ENCODE results near the gene SLX4IP.

Gene SLX4IP

DNA sequence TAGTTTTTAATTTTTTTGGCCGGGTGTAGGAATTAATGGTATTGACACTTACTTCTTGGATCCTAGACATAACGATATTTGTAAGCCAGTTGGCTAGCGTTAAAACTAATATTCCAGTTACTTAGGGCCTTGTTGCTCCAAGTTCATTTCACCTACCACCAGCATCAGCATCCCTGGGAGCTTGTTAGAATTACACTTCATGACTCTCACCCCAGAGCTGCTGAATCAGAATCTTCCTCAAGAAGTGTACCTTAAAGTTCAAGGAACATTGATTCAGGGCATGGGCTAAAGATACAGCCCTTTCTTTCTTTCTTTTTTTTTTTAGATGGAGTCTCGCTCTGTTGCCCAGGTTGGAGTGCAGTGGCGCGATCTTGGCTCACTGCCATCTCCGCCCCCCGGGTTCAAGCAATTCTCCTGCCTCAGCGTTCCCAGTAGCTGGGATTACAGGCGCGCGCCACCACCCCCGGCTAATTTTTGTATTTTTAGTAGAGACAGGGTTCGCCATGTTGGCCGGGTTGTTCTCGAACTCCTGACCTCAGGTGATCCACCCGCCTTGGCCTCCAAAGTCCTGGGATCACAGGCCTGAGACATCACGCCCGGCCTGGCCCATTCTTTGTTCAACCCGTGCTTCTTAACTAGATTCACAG lies 1.1 kb downstream of the SLX4IP start:
- no peak overlapping the region for H3K4me3 ChIP-seq (ENCODE audit: low read depth, low read length)
- TF ChIP-seq, protein P1, sequence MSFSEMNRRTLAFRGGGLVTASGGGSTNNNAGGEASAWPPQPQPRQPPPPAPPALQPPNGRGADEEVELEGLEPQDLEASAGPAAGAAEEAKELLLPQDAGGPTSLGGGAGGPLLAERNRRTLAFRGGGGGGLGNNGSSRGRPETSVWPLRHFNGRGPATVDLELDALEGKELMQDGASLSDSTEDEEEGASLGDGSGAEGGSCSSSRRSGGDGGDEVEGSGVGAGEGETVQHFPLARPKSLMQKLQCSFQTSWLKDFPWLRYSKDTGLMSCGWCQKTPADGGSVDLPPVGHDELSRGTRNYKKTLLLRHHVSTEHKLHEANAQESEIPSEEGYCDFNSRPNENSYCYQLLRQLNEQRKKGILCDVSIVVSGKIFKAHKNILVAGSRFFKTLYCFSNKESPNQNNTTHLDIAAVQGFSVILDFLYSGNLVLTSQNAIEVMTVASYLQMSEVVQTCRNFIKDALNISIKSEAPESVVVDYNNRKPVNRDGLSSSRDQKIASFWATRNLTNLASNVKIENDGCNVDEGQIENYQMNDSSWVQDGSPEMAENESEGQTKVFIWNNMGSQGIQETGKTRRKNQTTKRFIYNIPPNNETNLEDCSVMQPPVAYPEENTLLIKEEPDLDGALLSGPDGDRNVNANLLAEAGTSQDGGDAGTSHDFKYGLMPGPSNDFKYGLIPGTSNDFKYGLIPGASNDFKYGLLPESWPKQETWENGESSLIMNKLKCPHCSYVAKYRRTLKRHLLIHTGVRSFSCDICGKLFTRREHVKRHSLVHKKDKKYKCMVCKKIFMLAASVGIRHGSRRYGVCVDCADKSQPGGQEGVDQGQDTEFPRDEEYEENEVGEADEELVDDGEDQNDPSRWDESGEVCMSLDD (tag by site-specific recombination; IDR thresholded peaks at IDR 0.05) = no peak
- no peak for TF ChIP-seq GLI4 (tag by site-specific recombination; IDR thresholded peaks at IDR 0.05)
- no peak for TF ChIP-seq GLIS2 (tag by site-specific recombination; IDR thresholded peaks at IDR 0.05)
- no peak for TF ChIP-seq ZFHX2 (tag by site-specific recombination; conservative IDR thresholded peaks at IDR 0.05)
- TF ChIP-seq HOXA7 (CRISPR knock-in tag; IDR thresholded peaks at IDR 0.05; ENCODE audit: borderline replicate concordance) = no peak
- no peak for TF ChIP-seq ZNF175 (tag by site-specific recombination; IDR thresholded peaks at IDR 0.05)
- no peaks in the 10 kb centered on the region for H3K4me1 ChIP-seq (ENCODE audit: control insufficient read depth, insufficient read depth, low read length)
- no peaks in the 10 kb centered on the region for H3K9me3 ChIP-seq (ENCODE audit: control insufficient read depth, insufficient read depth, low read depth, low read length)
- ChIA-PET POLR2A (interaction anchor here (0.6 kb wide), 1 partner anchor 702 kb away, joined by 3 read pairs; no protein-coding TSS in a partner anchor), CTCF (interaction anchor here (0.6 to 3.8 kb wide), 2 partner anchors 9 to 533 kb away, joined by 5 to 22 read pairs; no protein-coding TSS in a partner anchor)
- no peak overlapping the region for H3K27ac ChIP-seq (ENCODE audit: extremely low read depth, low read depth, low read length)
- peaks cover 0 to 3% of the 10 kb centered on the region in 2 experiments; a peak in 1 of 3 replicates for H3K36me3 ChIP-seq (ENCODE audit: control insufficient read depth in 2 of 2, insufficient read depth in 1 of 2, low read length in 2 of 2)

DNA sequence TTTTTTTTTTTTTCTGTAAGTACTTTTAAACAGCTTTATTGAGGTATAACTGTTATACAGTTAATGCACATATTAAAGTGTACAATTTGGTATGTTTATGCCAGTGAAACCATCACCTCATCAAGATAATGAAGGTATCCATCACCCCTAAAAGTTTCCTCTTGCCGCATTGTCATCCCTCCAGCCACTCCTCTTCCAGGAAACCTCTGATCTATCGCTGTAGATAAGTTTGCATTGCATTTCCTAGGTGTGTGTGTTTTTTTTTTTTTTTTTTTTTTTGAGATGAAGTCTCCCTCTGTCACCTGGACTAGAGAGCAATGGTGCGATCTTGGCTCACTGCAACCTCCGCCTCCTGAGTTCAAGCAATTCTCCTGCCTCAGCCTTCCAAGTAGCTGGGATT lies 3.1 kb downstream of the SLX4IP start:
- Histone ChIP-seq H3K9me3 (ENCODE audit: control insufficient read depth, insufficient read depth, low read depth, low read length) (no peaks in the 10 kb centered on the region), H3K36me3 (ENCODE audit: control insufficient read depth in 2 of 2, insufficient read depth in 1 of 2, low read length in 2 of 2) (peaks cover 0 to 3% of the 10 kb centered on the region in 2 experiments; a peak in 1 of 3 replicates), H3K4me3 (ENCODE audit: low read depth, low read length) (no peak overlapping the region), H3K27ac (ENCODE audit: extremely low read depth, low read depth, low read length) (no peak overlapping the region), H3K4me1 (ENCODE audit: control insufficient read depth, insufficient read depth, low read length) (no peaks in the 10 kb centered on the region)
- CTCF ChIA-PET = interaction anchor here (0.6 to 3.8 kb wide), 2 partner anchors 11 to 460 kb away, joined by 5 to 22 read pairs; no protein-coding TSS in a partner anchor
- TF ChIP-seq YY2 (tag by site-specific recombination; IDR thresholded peaks at IDR 0.05) = no peak
- TF ChIP-seq ZNF292 (tag by site-specific recombination; IDR thresholded peaks at IDR 0.05; ENCODE audit: borderline replicate concordance, low read depth) = no peak
- TF ChIP-seq, protein P2, sequence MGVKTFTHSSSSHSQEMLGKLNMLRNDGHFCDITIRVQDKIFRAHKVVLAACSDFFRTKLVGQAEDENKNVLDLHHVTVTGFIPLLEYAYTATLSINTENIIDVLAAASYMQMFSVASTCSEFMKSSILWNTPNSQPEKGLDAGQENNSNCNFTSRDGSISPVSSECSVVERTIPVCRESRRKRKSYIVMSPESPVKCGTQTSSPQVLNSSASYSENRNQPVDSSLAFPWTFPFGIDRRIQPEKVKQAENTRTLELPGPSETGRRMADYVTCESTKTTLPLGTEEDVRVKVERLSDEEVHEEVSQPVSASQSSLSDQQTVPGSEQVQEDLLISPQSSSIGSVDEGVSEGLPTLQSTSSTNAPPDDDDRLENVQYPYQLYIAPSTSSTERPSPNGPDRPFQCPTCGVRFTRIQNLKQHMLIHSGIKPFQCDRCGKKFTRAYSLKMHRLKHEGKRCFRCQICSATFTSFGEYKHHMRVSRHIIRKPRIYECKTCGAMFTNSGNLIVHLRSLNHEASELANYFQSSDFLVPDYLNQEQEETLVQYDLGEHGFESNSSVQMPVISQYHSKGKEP (tag by site-specific recombination; IDR thresholded peaks at IDR 0.05) = no peak
- TF ChIP-seq ZNF433 (tag by site-specific recombination; IDR thresholded peaks at IDR 0.05; ENCODE audit: low read depth) = no peak
- POLR2A ChIA-PET = no interaction called here

DNA sequence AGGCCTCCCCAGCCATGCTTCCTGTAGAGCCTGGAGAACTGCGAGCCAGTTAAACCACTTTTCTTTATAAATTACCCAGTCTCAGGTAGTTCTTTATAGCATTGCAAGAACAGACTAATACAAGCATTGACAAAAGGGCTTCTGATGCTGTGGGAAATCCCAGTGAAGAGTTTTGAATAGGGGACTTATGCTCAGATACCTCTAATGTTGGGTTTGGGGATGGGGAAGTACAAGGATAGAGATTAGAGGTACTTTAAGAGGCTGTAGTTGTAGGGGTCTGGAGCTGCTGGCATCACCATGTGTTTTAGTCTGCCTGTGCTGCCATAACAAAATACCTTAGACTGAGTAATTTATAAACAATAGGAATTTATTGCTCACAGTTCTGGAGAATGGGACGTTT lies 8.8 kb downstream of the SLX4IP start:
- Histone ChIP-seq H3K4me3 (ENCODE audit: low read depth, low read length) (no peak overlapping the region), H3K9me3 (ENCODE audit: control insufficient read depth, insufficient read depth, low read depth, low read length) (no peaks in the 10 kb centered on the region), H3K36me3 (ENCODE audit: control insufficient read depth in 2 of 2, insufficient read depth in 1 of 2, low read length in 2 of 2) (no peaks in the 10 kb centered on the region; a peak in 1 of 3 replicates), H3K27ac (ENCODE audit: extremely low read depth, low read depth, low read length) (no peak overlapping the region), H3K4me1 (ENCODE audit: control insufficient read depth, insufficient read depth, low read length) (peaks cover 3% of the 10 kb centered on the region; the same call in 1 of the 2 replicates)
- ChIA-PET CTCF (interaction anchor here (1.1 kb wide), 1 partner anchor 17 kb away, joined by 3 read pairs; no protein-coding TSS in a partner anchor), POLR2A (interaction anchor here (2.9 kb wide), 1 partner anchor 9 kb away, joined by 11 read pairs; the partner anchor contains the start of genes MKKS and SLX4IP)
- TF ChIP-seq, protein P3, sequence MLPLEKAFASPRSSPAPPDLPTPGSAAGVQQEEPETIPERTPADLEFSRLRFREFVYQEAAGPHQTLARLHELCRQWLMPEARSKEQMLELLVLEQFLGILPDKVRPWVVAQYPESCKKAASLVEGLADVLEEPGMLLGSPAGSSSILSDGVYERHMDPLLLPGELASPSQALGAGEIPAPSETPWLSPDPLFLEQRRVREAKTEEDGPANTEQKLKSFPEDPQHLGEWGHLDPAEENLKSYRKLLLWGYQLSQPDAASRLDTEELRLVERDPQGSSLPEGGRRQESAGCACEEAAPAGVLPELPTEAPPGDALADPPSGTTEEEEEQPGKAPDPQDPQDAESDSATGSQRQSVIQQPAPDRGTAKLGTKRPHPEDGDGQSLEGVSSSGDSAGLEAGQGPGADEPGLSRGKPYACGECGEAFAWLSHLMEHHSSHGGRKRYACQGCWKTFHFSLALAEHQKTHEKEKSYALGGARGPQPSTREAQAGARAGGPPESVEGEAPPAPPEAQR (tag by site-specific recombination; IDR thresholded peaks at IDR 0.05) = no peak
- TF ChIP-seq EGR2 (tag by site-specific recombination; IDR thresholded peaks at IDR 0.05; ENCODE audit: low read depth) (no peak), ZNF324 (tag by site-specific recombination; IDR thresholded peaks at IDR 0.05) (no peak), ZNF133 (tag by site-specific recombination; IDR thresholded peaks at IDR 0.05) (no peak), ZNF274 (IDR thresholded peaks at IDR 0.05; ENCODE audit: low read length) (no peak), ZNF274 (tag by site-specific recombination; IDR thresholded peaks at IDR 0.05; ENCODE audit: borderline replicate concordance) (no peak), ZNF658 (tag by site-specific recombination; IDR thresholded peaks at IDR 0.05) (no peak), ZIC2 (tag by site-specific recombination; IDR thresholded peaks at IDR 0.05) (no peak), MYNN (tag by site-specific recombination; IDR thresholded peaks at IDR 0.05; ENCODE audit: borderline replicate concordance) (no peak)
- TF ChIP-seq, protein P4, sequence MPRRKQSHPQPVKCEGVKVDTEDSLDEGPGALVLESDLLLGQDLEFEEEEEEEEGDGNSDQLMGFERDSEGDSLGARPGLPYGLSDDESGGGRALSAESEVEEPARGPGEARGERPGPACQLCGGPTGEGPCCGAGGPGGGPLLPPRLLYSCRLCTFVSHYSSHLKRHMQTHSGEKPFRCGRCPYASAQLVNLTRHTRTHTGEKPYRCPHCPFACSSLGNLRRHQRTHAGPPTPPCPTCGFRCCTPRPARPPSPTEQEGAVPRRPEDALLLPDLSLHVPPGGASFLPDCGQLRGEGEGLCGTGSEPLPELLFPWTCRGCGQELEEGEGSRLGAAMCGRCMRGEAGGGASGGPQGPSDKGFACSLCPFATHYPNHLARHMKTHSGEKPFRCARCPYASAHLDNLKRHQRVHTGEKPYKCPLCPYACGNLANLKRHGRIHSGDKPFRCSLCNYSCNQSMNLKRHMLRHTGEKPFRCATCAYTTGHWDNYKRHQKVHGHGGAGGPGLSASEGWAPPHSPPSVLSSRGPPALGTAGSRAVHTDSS (tag by site-specific recombination; IDR thresholded peaks at IDR 0.05) = no peak
- TF ChIP-seq, protein P5, sequence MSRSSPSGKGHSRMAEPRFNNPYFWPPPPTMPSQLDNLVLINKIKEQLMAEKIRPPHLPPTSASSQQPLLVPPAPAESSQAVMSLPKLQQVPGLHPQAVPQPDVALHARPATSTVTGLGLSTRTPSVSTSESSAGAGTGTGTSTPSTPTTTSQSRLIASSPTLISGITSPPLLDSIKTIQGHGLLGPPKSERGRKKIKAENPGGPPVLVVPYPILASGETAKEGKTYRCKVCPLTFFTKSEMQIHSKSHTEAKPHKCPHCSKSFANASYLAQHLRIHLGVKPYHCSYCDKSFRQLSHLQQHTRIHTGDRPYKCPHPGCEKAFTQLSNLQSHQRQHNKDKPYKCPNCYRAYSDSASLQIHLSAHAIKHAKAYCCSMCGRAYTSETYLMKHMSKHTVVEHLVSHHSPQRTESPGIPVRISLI (tag by site-specific recombination; IDR thresholded peaks at IDR 0.05) = no peak

All from HEK293 (cell line).